ENCODE measurements around the gene VAV3.
A peak's percentile ranks its signal among the peaks of the same experiment; 100 is the strongest.
"Not testable (repeated sequence)": the region's sequence is repeated elsewhere in the genome, so short reads cannot be mapped to it uniquely, and the experiment has no call there.

VAV3 gene

GRCh38 chr1:107726860-107727259, 238.1 kb downstream of the VAV3 start:
- no peak for DNase-seq

- DNase-seq = no peak
Measured at GRCh38 chr1:107724648-107725047, 240.3 kb downstream of the VAV3 start.

- DNase-seq = not testable (repeated sequence)
Measured at GRCh38 chr1:107720210-107720609, 244.8 kb downstream of the VAV3 start.

GRCh38 chr1:107710005-107710404, 255.0 kb downstream of the VAV3 start:
- no peak for DNase-seq

GRCh38 chr1:107707111-107707510, 257.9 kb downstream of the VAV3 start:
- DNase-seq = no peak

- DNase-seq = peak; percentile 37 to 74
Measured at GRCh38 chr1:107706182-107706581, 258.8 kb downstream of the VAV3 start.

- no peak for DNase-seq
Measured at GRCh38 chr1:107704911-107705310, 260.1 kb downstream of the VAV3 start.

GRCh38 chr1:107702946-107703571, 261.9 kb downstream of the VAV3 start:
- no peak for DNase-seq

- DNase-seq = not testable (repeated sequence)
Measured at GRCh38 chr1:107700651-107701050, 264.3 kb downstream of the VAV3 start.

GRCh38 chr1:107698161-107698560, 266.8 kb downstream of the VAV3 start:
- DNase-seq = no peak

- no peak for DNase-seq
Measured at GRCh38 chr1:107695341-107695740, 269.6 kb downstream of the VAV3 start.

GRCh38 chr1:107692580-107693345, 272.2 kb downstream of the VAV3 start:
- DNase-seq = no peak

GRCh38 chr1:107691540-107691939, 273.4 kb downstream of the VAV3 start:
- no peak for DNase-seq

GRCh38 chr1:107690491-107690890, 274.5 kb downstream of the VAV3 start:
- no peak for DNase-seq

- DNase-seq = no peak
Measured at GRCh38 chr1:107689733-107690132, 275.2 kb downstream of the VAV3 start.

GRCh38 chr1:107689159-107689558, 275.8 kb downstream of the VAV3 start:
- DNase-seq = peak in 1 of 2 experiments; percentile 26

- DNase-seq = no peak
Measured at GRCh38 chr1:107687849-107688753, 276.9 kb downstream of the VAV3 start.

GRCh38 chr1:107683683-107684082, 281.3 kb downstream of the VAV3 start:
- DNase-seq = no peak

GRCh38 chr1:107683191-107683657, 281.8 kb downstream of the VAV3 start:
- peak in 1 of 2 experiments; percentile 18 for DNase-seq

GRCh38 chr1:107682467-107682866, 282.5 kb downstream of the VAV3 start:
- no peak for DNase-seq

- DNase-seq = no peak
Measured at GRCh38 chr1:107681001-107681479, 283.9 kb downstream of the VAV3 start.

GRCh38 chr1:107680579-107680985, 284.4 kb downstream of the VAV3 start:
- DNase-seq = no peak

- no peak for DNase-seq
Measured at GRCh38 chr1:107679411-107679953, 285.5 kb downstream of the VAV3 start.
